GM12865 (cell line): ENCODE results near the gene CTXND1.

Experiments
- DNase-seq: peaks from one replicate; pipeline ENCODE4 v3.0.0; 2010; ENCODE audit warnings: low read depth
- H3K4me3 ChIP-seq: 2 replicates; pipeline ENCODE4 v1.5.1; 2011; ENCODE audit warnings: mild to moderate bottlenecking, low read depth, low read length, control low read depth
- CTCF ChIP-seq: IDR thresholded peaks from 2 replicates; pipeline ENCODE4 v1.5.1; 2011; ENCODE audit warnings: low read length, control low read depth, low read depth, inconsistent platforms; ENCODE audit not compliant: insufficient read depth; ENCODE audit errors: missing control alignments

Gene CTXND1

GRCh38 chr15:80183886-80184285, 68.1 kb downstream of the CTXND1 start:
- DNase-seq, result no peak
- TF ChIP-seq CTCF, result no peak
- no peak overlapping the region for H3K4me3 ChIP-seq

GRCh38 chr15:80183306-80183705, 68.7 kb downstream of the CTXND1 start:
- no peak for DNase-seq
- no peak for TF ChIP-seq CTCF
- no peak overlapping the region for H3K4me3 ChIP-seq

- no peak for TF ChIP-seq CTCF
- no peak overlapping the region for H3K4me3 ChIP-seq
- DNase-seq, result no peak
These were observed 69.3 kb downstream of the CTXND1 start for GRCh38 chr15:80182611-80183261.

GRCh38 chr15:80180986-80181385, 71.0 kb downstream of the CTXND1 start:
- no peak overlapping the region for H3K4me3 ChIP-seq
- TF ChIP-seq CTCF, result no peak
- no peak for DNase-seq

- H3K4me3 ChIP-seq, result no peak overlapping the region
- TF ChIP-seq CTCF, result no peak
- no peak for DNase-seq
These were observed 71.5 kb downstream of the CTXND1 start for GRCh38 chr15:80180468-80180867.

- no peak for DNase-seq
- TF ChIP-seq CTCF, result no peak
- no peak overlapping the region for H3K4me3 ChIP-seq
These were observed 72.1 kb downstream of the CTXND1 start for GRCh38 chr15:80179935-80180334.
